ENCODE results near the gene MMP1. TPM values are rescaled to one million over a fixed set of nuclear protein-coding genes. Genes with fewer than 3 reads are reported as not detected.
A peak's percentile ranks its signal among the peaks of the same experiment; 100 is the strongest.

The MMP1 gene
- total RNA-seq, 1 donor from 2014 or later, result 3.7 TPM

DNA sequence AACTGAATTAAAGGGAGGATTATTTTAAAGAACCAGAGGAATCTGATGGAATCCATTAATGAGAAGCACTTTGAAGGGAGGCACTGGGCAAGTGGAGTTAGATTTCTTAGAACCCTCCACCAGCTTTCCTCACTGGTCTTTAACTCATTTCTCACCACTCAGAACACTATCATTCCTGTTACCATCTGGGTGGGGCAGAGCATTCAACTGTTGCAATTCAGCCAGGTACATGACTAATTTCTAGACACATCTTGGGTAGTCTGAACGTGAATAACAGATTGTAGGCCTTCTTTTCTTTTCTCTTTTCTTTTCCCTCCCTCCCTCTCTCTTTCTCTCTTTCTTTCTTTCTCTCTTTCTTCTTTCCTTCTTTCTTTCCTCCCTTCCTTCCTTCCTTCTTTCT lies 15.5 kb upstream of the MMP1 start:
- TF ChIP-seq, protein P1, sequence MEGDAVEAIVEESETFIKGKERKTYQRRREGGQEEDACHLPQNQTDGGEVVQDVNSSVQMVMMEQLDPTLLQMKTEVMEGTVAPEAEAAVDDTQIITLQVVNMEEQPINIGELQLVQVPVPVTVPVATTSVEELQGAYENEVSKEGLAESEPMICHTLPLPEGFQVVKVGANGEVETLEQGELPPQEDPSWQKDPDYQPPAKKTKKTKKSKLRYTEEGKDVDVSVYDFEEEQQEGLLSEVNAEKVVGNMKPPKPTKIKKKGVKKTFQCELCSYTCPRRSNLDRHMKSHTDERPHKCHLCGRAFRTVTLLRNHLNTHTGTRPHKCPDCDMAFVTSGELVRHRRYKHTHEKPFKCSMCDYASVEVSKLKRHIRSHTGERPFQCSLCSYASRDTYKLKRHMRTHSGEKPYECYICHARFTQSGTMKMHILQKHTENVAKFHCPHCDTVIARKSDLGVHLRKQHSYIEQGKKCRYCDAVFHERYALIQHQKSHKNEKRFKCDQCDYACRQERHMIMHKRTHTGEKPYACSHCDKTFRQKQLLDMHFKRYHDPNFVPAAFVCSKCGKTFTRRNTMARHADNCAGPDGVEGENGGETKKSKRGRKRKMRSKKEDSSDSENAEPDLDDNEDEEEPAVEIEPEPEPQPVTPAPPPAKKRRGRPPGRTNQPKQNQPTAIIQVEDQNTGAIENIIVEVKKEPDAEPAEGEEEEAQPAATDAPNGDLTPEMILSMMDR (IDR thresholded peaks at IDR 0.05; ENCODE audit: insufficient read depth, low read length, poor library complexity, severe bottlenecking), result no peak
- DNase-seq (ENCODE audit: low read depth), result no peak
- H3K4me3 ChIP-seq (ENCODE audit: low read depth, low read length), result no peak overlapping the region
- no peaks in the 10 kb centered on the region for H3K36me3 ChIP-seq (ENCODE audit: control insufficient read depth, insufficient read depth, low read length)
- H3K27me3 ChIP-seq (ENCODE audit: control insufficient read depth, insufficient read depth, low read length), result no peaks in the 10 kb centered on the region

DNA sequence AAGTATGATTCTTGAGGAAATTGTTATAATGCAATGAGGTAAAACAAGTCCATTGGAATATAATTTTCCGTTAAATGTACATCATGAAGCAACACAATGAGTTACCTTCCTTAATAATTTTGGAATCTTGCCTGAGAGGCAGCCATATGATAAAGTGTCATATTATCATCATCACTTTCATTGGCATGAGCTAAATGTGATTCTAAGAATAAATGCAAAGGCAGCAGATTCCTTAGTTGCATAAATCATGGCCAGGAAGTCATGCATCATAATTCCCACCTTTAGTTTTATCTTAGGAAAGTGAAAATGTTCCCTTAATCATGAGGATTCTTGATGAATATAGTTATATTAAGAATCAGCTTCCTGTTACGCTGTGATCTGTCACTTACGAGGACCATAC lies 14.2 kb upstream of the MMP1 start:
- Histone ChIP-seq H3K27me3 (ENCODE audit: control insufficient read depth, insufficient read depth, low read length) (no peaks in the 10 kb centered on the region), H3K4me3 (ENCODE audit: low read depth, low read length) (no peak overlapping the region), H3K36me3 (ENCODE audit: control insufficient read depth, insufficient read depth, low read length) (no peaks in the 10 kb centered on the region)
- TF ChIP-seq, protein P1 (IDR thresholded peaks at IDR 0.05; ENCODE audit: insufficient read depth, low read length, poor library complexity, severe bottlenecking), result no peak
- DNase-seq (ENCODE audit: low read depth), result no peak

DNA sequence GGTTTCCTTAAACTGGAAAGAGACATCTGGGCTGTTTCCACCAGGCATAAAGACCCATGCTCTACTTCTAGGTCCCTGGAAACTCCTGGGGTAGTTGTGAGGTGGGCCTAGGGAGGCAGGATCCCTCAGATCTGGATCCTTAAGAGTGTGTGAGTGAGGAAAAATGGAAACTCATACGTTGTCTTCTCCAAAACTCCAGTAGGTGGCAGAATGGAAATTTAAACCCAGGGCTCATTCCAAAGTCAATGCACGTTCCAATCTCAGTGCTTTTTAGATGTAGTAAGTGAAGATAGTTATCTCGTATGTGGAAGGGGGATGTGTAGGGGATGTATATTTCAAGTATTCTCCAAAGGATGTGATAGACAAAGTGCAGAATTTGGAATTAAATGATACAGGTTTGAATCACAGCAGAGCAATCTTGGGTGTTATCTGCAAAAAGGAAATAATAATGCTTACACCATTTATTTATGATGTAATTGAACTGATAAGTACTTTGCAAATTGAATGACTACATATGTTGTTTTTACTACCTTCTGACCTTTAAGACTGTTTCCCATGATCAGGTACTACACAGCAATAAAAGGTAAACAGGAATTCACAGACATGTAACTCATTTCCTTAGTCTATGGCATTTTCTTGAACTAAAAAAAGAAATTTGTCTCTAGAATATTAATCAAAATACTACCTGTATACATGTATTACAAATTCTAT lies 13.1 kb upstream of the MMP1 start:
- Histone ChIP-seq H3K36me3 (ENCODE audit: control insufficient read depth, insufficient read depth, low read length) (no peaks in the 10 kb centered on the region), H3K27me3 (ENCODE audit: control insufficient read depth, insufficient read depth, low read length) (no peaks in the 10 kb centered on the region), H3K4me3 (ENCODE audit: low read depth, low read length) (no peak overlapping the region)
- TF ChIP-seq, protein P1 (IDR thresholded peaks at IDR 0.05; ENCODE audit: insufficient read depth, low read length, poor library complexity, severe bottlenecking), result peak; percentile 63
- no peak for DNase-seq (ENCODE audit: low read depth)

DNA sequence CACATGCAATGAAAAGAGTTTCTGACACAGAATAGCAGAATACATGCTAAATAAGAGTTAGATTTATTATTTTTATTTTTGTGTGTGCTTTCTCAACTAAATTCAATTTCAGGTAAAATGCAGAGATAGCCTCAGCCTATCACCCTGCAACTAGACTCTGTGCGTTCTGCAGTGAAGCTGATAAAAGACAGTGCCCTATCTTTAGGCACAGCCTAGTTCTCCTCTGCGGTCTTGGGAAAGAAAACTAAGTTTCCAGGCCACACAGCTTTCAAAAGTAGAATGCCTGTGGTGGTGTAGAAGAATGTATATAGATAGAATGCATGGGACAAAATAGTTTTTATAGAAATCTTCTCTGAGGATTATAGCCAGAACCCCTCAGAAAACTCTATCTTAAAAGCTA lies 12.0 kb upstream of the MMP1 start:
- Histone ChIP-seq H3K27me3 (ENCODE audit: control insufficient read depth, insufficient read depth, low read length) (no peaks in the 10 kb centered on the region), H3K4me3 (ENCODE audit: low read depth, low read length) (no peak overlapping the region), H3K36me3 (ENCODE audit: control insufficient read depth, insufficient read depth, low read length) (no peaks in the 10 kb centered on the region)
- TF ChIP-seq, protein P1 (IDR thresholded peaks at IDR 0.05; ENCODE audit: insufficient read depth, low read length, poor library complexity, severe bottlenecking), result no peak
- DNase-seq (ENCODE audit: low read depth), result no peak

DNA sequence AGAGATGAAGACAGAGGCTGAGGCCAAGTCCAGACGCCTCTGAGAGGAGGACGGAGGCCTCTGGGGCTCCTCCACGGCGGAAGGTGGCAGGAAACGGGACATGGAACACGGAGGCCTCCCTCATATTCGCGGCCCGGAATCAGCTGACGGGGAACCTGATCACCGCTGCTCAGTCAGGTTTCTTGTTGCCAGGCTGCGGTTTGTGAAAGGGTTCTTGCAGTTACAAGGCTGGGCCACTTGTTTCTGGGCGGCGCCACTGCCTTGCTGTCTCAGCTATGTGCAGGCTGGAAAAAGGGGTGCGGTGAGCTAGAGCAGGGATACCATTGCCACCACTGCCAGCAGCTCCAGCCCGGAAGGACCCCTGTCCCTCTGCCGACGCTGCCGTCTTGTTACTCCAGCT lies 10.0 kb upstream of the MMP1 start:
- Histone ChIP-seq H3K36me3 (ENCODE audit: control insufficient read depth, insufficient read depth, low read length) (no peaks in the 10 kb centered on the region), H3K4me3 (ENCODE audit: low read depth, low read length) (no peak overlapping the region), H3K27me3 (ENCODE audit: control insufficient read depth, insufficient read depth, low read length) (no peaks in the 10 kb centered on the region)
- TF ChIP-seq, protein P1 (IDR thresholded peaks at IDR 0.05; ENCODE audit: insufficient read depth, low read length, poor library complexity, severe bottlenecking), result peak; percentile 32
- no peak for DNase-seq (ENCODE audit: low read depth)

DNA sequence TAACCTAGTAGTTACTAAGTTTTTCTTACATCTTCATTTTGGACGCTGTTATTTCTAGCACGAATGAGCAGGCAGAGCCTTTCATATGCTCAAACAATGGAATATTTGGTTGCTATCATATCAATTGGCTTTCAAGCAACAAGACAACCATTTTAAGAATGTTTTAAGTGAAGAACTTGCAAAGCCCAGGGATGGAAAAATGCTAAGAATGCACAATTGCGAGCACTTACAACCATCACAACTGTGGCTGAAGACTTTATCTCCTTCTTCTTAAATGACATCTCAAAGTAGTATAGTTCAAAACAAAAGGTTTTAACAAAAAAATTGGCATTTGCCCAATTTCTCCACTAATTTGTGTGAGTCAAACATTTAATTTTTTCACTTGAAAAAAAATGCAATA lies 8.3 kb upstream of the MMP1 start:
- no peaks in the 10 kb centered on the region for H3K27me3 ChIP-seq (ENCODE audit: control insufficient read depth, insufficient read depth, low read length)
- no peaks in the 10 kb centered on the region for H3K36me3 ChIP-seq (ENCODE audit: control insufficient read depth, insufficient read depth, low read length)
- TF ChIP-seq, protein P1 (IDR thresholded peaks at IDR 0.05; ENCODE audit: insufficient read depth, low read length, poor library complexity, severe bottlenecking), result no peak
- H3K4me3 ChIP-seq (ENCODE audit: low read depth, low read length), result no peak overlapping the region
- no peak for DNase-seq (ENCODE audit: low read depth)

Data from kidney epithelial cell (primary cell).